ENCODE measurements around the gene DCUN1D2.

Gene DCUN1D2

DNA sequence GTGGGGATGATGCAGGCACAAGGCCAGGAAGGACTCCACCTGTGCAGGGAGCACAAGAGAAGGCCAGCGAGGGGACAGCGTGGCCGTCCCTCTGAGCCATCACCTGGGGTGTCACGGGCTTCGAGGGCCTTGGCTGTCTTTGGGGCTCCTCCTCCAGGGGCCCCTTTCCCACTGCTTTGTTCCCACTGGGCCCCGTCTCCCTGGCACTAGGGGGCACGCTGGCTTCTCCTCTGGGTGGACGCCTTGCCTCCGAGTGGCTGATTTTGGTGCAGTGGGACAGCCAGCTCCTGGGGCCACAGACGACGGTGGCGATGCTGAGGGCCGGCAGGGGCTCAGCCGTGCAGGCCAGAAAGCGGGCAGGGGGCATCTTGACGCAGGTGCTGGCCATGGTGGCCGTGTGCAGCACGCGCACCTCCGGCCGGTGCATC lies 83.4 kb downstream of the DCUN1D2 start:
- no peak for DNase-seq

DNA sequence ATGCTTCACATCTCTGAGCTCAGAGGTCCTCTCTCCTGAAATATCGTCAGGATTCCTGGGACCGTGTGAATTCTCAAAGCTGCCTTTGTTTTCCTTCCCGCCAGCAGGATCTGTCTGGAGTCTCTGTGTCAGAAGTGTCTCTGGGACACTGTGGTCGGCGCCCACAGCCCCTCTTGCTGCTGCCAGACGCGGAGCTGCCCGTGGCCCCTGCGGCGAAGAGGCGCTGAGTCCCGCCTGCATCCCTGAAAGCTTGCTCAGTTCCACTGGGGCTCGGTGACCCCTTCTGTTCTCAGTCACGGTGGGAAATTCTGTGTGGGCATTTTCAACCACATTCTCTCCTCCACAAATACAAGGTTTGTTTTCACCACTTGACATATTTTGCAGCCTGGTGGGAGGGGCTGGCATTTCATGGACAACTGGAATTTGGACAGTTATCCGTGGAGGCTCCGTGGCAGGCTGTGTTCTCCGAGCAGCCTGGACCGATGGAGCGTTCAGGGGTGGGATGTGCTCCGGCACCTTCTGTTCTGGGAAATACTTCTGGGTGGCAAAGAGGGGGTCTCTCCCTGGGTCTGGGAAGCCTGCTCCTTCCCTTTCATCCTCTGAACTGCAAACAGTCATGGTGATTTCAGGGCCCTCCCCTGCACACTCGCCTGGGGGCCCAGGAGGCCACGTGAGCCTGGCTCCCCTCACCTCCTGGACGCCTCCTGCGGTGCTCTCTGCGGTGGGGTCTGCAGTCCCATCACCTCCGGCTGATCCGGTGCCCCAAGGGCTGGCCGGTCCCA lies 84.0 kb downstream of the DCUN1D2 start:
- DNase-seq: no peak

Data from fibroblast of skin of abdomen (primary cell).